Measurements from ENCODE around the gene EXOC4. TPM values are rescaled to one million over a fixed set of nuclear protein-coding genes. Genes with fewer than 3 reads are reported as not detected.
A peak's percentile ranks its signal among the peaks of the same experiment; 100 is the strongest.

The EXOC4 gene
- total RNA-seq, 1 donor from 2014 or later: 84.0 TPM

- H3K27me3 ChIP-seq (ENCODE audit: control insufficient read depth, insufficient read depth, low read length): no peaks in the 10 kb centered on the region
- peak; percentile 20 for DNase-seq (ENCODE audit: low read depth)
- no peaks in the 10 kb centered on the region for H3K36me3 ChIP-seq (ENCODE audit: control insufficient read depth, insufficient read depth, low read length)
- no peak for TF ChIP-seq CTCF (IDR thresholded peaks at IDR 0.05; ENCODE audit: insufficient read depth, low read length, severe bottlenecking)
- H3K4me3 ChIP-seq (ENCODE audit: low read depth, low read length): no peak overlapping the region
- FAIRE-seq: no peak
Observed at GRCh38 chr7:134031835-134032617, 779.1 kb downstream of the EXOC4 start.

GRCh38 chr7:134034652-134035051, 781.8 kb downstream of the EXOC4 start:
- Histone ChIP-seq H3K4me3 (ENCODE audit: low read depth, low read length) (no peak overlapping the region), H3K36me3 (ENCODE audit: control insufficient read depth, insufficient read depth, low read length) (no peaks in the 10 kb centered on the region), H3K27me3 (ENCODE audit: control insufficient read depth, insufficient read depth, low read length) (no peaks in the 10 kb centered on the region)
- DNase-seq (ENCODE audit: low read depth) (peak; percentile 24), FAIRE-seq (no peak)
- no peak for TF ChIP-seq CTCF (IDR thresholded peaks at IDR 0.05; ENCODE audit: insufficient read depth, low read length, severe bottlenecking)

DNA sequence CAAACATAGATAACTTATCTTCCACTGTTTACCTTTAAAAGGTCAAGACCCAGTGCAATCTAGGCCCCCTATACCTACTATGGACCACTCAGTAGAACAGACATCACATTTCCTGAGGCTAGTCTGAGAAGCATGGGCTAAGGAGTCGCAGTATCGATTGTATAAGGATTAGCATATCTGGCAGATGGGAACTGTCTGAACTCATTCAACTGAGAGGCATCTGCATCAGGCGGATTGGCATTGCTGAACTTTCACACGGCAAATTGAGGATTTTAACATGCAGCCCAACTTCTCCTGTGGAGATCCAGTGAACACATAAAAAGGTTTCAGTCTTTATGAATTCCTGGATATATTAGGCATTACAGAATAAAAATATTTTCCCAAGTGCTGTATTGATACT, 785.1 kb downstream of the EXOC4 start:
- Histone ChIP-seq H3K36me3 (ENCODE audit: control insufficient read depth, insufficient read depth, low read length) (no peaks in the 10 kb centered on the region), H3K4me3 (ENCODE audit: low read depth, low read length) (no peak overlapping the region), H3K27me3 (ENCODE audit: control insufficient read depth, insufficient read depth, low read length) (no peaks in the 10 kb centered on the region)
- no peak for DNase-seq (ENCODE audit: low read depth)
- FAIRE-seq: no peak
- no peak for TF ChIP-seq CTCF (IDR thresholded peaks at IDR 0.05; ENCODE audit: insufficient read depth, low read length, severe bottlenecking)

DNA sequence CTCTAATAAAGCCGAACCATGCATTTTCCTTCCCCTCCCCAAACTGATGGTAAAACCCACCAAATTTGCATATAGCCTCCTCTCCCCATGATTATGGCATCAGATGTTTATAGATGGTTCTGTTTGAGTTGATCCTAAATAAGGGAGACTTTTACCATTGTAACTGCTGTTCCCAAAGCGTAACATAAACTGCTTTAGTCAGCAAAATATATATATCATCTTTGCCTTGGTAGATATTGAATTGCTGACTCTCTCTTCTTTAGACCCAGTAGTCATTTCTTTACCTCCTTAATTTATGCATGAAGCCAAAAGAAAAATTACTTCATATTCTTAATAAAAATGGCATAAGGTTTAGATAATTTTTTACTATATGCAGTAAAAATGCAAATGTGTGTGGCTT, 788.1 kb downstream of the EXOC4 start:
- DNase-seq (ENCODE audit: low read depth) (no peak), FAIRE-seq (no peak)
- no peaks in the 10 kb centered on the region for H3K36me3 ChIP-seq (ENCODE audit: control insufficient read depth, insufficient read depth, low read length)
- H3K4me3 ChIP-seq (ENCODE audit: low read depth, low read length): no peak overlapping the region
- H3K27me3 ChIP-seq (ENCODE audit: control insufficient read depth, insufficient read depth, low read length): no peaks in the 10 kb centered on the region
- TF ChIP-seq CTCF (IDR thresholded peaks at IDR 0.05; ENCODE audit: insufficient read depth, low read length, severe bottlenecking): no peak

- Histone ChIP-seq H3K4me3 (ENCODE audit: low read depth, low read length) (no peak overlapping the region), H3K36me3 (ENCODE audit: control insufficient read depth, insufficient read depth, low read length) (no peaks in the 10 kb centered on the region), H3K27me3 (ENCODE audit: control insufficient read depth, insufficient read depth, low read length) (no peaks in the 10 kb centered on the region)
- DNase-seq (ENCODE audit: low read depth) (no peak), FAIRE-seq (no peak)
- no peak for TF ChIP-seq CTCF (IDR thresholded peaks at IDR 0.05; ENCODE audit: insufficient read depth, low read length, severe bottlenecking)
Observed at GRCh38 chr7:134041477-134041876, 788.6 kb downstream of the EXOC4 start.

DNA sequence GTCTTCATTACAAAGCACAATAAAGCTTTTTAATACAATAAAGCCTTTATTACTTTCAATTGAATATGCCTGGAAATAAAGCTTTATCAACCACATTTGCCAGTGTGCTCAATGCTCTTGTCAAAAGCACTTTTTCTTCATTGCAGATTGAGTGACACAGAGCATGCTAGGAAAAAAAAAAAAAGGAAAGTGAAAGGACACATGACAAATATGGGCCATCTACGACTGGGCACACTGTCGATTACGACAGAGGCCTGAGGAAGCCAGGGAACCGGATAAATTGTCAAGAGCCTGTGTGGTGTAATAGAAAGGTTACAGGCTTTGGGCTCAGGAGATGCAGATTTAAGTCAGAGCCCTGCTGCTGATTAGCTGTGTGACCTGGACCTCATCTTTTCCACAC, 789.4 kb downstream of the EXOC4 start:
- H3K36me3 ChIP-seq (ENCODE audit: control insufficient read depth, insufficient read depth, low read length): no peaks in the 10 kb centered on the region
- no peaks in the 10 kb centered on the region for H3K27me3 ChIP-seq (ENCODE audit: control insufficient read depth, insufficient read depth, low read length)
- FAIRE-seq (no peak), DNase-seq (ENCODE audit: low read depth) (no peak)
- H3K4me3 ChIP-seq (ENCODE audit: low read depth, low read length): no peak overlapping the region
- no peak for TF ChIP-seq CTCF (IDR thresholded peaks at IDR 0.05; ENCODE audit: insufficient read depth, low read length, severe bottlenecking)
